ENCODE data around the gene PPWD1.
"Not testable (repeated sequence)": the region's sequence is repeated elsewhere in the genome, so short reads cannot be mapped to it uniquely, and the experiment has no call there.

Gene PPWD1

GRCh38 chr5:65562731-65563701 is at the start of gene PPWD1, which contains the start of gene CENPK:
Gene PPWD1 (plus strand): TSS chr5:65563296. CDS start chr5:65563311, 15 bp downstream.
Gene CENPK (minus strand): TSS chr5:65563168. CDS start chr5:65554907, 8,261 bp downstream.
- peak; percentile 90 for DNase-seq (ENCODE audit: low read depth)

DNA sequence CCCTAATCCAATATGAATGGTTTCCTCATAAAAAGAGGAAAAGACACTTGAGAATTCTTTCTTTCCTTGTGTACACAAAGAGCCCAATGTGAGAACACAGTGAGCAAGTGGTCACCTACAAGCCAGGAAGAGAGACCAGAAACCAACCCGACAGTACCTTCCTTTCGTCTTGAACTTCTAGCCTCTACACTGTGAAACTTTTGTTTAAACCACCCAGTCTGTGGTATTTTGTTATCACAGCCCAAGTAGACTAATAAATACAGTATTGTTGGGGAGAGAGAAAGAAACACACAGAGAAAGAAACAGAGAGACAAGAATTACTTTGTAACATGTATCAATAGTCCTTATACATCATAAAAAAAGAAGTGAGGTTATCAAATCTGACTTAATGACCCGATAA is 37.4 kb upstream of the PPWD1 start:
- DNase-seq (ENCODE audit: low read depth) = no peak

DNA sequence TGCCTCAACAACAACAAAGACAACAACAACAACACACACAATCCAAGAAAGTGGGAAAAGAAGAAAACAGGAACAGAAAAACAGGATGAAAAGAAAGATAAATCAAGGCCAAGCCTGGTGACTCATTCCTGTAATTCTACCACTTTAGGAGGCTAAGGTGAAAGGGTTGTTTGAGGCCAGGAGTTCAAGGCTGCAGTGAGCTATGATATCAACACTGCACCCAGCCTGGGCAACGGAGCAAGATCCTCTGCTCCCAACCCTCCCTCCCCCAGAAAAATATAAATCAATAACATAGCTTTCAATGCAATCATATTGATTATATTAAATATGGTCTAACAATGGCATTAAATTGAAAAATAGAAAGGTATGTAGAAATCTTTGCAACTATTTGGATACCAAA is 32.2 kb upstream of the PPWD1 start:
- no peak for DNase-seq (ENCODE audit: low read depth)

DNA sequence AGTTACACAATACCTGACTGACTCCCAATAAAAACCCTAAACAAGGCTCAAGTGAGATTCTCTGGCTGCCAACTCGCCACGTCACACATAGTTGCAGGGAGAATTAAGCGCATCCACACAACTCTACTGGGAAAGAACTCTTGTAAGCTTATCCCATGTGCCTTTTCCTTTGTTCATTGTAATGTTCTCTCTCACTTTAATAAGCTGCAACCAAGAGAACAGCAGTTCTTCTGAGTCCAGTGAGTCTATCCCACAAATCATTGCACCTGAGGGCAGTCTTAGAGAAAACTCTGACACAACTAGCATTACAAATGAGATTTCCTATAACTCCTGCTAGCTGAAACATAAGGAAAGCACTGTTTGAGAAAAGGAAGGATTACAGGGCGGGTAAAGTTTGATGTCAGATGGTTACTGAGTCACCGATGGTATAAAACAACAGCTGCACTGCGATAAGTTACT is 27.5 kb upstream of the PPWD1 start:
- DNase-seq (ENCODE audit: low read depth) = no peak

- no peak for DNase-seq (ENCODE audit: low read depth)
Measured at GRCh38 chr5:65539827-65540226, 23.3 kb upstream of the PPWD1 start.

DNA sequence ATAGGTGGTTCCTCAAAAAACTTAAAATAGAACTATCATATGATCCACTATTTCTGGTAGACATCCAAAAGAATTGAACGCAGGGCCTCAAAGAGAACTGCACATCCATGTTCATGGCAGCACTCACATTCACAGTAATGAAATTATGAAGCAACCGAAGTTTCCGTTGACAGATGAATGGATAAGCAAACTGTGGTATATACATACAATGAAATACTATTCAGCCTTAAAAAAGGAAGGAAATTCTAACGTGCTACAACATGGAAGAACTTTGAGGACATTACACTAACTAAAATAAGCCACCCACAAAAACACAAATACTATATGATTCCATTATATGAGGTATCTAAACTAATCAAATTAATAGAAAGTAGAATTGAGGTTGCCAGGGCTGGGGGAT is 18.6 kb upstream of the PPWD1 start:
- DNase-seq (ENCODE audit: low read depth) = no peak

- DNase-seq (ENCODE audit: low read depth) = no peak
Measured at GRCh38 chr5:65546141-65546540, 17.0 kb upstream of the PPWD1 start.

DNA sequence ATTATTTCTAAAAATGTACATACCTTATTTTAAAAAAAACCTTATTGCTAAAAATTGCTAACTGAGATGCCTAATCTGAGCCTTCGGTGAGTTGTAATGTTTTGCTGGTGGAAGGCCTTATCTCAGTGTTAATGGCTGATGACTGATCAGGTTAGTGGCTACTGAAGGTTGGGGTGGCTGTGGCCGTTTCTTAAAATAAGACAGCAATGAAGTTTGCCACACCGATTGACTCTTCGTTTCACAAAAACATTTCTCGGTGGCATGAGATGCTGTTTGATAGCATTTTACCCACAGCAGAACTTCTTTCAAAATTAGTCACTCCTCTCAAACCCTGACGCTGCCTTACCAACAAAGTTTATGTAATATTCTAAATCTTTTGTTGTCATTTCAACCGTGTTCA is 14.8 kb upstream of the PPWD1 start:
- DNase-seq (ENCODE audit: low read depth) = no peak

- no peak for DNase-seq (ENCODE audit: low read depth)
Measured at GRCh38 chr5:65553941-65554340, 9.2 kb upstream of the PPWD1 start.

DNA sequence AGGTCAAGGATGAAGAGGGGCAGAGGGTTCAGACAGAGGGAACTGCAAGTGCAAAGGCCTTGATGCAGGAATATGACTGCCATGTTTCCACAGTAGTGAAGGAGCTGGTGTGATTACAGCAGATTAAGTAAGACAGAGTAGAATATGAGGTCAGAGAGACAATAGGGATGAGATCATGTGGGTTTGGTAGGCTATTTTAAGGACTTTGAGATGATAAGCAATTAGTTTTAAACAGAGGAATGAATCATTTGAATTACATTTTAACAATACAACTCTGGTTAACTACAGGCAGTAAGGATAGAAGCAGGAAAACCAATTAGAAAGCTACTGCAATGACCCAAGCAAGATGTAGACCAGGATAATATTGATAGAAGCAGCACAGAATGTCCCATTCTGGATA is 7.8 kb upstream of the PPWD1 start:
- no peak for DNase-seq (ENCODE audit: low read depth)

DNA sequence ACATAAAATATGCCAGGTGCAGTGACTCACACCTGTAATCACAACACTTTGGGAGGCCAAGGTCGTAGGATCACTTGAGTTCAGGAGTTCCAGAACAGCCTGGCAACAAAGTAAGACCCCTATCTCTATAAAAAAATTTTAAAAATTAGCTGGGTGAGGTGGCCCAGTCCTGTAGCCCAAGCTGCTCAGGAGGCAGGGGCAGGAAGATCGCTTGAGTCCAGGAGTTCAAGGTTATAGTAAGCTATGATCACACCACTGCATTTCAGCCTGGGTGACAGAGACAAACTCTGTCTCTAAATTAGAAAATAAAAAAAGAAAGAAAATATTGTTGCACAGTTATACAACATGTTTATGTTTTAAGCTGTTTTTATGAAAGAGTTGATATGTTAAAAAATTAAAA is 6.9 kb upstream of the PPWD1 start:
- DNase-seq (ENCODE audit: low read depth) = no peak

DNA sequence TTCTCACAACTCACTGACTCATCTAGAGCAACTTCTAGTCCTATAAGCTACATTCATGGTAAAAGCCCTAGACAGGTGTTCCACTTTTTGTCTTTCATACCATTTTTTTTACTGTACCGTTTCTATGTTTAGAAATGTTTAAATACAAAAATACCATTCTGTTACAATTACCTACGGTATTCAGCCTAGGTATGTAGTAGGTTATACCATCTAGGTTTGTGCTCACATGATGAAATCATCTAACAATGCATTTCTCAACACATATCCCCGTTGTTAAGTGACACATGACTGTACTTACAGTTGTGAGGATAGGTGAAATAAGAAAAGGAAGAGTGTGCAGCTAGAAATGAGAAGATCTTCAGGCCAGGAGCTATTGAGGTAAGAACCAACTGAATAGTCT is 6.4 kb upstream of the PPWD1 start:
- no peak for DNase-seq (ENCODE audit: low read depth)

DNA sequence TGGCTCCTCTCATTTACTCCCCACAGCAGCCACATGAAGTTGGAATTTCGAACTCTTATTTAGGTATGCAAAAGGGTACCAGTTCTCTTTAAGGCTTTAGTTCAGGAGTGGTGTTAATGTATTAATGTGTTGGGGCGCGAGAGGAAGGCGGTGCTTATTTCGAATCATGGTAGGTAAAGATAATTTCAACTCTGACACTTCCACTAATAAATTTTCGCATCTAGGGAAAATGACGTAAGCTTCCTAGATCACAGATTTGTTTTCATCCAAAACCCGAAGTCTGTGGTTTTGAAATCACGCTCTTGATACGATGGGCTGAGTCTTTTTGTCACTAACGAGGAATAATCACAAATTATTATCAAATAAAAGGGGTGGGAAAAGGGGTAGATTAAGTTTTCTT is 681 bp downstream of the PPWD1 start:
- DNase-seq (ENCODE audit: low read depth) = no peak

DNA sequence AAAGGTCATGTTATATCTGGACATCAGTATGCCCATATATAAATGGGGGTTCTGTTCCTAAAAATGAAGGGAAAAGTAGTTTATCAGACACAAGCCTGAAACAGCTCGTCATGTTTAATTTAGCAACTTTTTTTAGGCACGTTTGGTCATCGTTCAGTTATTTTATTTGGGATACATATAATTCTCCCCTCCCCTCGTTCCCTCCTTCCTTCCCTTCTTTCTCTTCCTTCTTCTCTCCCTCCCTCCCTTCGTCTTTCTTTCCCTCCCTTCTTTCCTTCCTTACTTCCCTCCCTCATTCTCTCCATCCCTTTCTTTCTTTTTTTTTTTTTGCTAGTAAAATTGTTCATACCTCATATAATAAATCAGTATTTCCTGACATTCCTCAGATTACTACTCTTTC is 3.4 kb downstream of the PPWD1 start:
- DNase-seq (ENCODE audit: low read depth) = no peak

DNA sequence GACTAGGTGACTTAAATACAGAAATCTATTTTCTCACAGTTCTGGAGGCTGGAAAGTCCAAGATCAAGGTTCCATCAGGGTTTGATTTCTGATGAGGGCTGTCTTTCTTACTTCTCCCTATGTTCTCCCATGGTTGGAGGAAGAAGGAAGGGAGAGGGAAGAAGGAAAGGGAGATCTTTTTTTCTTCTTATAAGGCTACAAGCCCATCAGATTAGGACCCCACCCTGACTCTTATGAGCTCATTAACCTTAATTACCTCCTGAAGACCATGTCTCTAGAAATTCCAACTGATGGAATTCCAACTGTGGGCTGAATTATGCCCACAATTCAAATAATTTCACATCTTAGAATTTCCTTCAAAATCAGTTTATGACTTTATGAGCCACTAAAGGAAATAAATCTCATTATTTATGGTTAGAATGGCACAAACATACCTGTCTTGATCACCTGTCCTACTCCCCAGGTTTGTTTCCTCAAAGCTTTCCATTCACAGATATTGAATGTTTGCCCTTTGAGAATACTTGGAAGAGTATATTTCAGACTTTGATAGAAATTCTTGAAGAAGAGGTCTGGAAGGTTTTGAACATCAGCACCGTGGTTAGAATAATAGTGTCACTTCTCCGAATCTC is 7.6 kb downstream of the PPWD1 start:
- no peak for DNase-seq (ENCODE audit: low read depth)

DNA sequence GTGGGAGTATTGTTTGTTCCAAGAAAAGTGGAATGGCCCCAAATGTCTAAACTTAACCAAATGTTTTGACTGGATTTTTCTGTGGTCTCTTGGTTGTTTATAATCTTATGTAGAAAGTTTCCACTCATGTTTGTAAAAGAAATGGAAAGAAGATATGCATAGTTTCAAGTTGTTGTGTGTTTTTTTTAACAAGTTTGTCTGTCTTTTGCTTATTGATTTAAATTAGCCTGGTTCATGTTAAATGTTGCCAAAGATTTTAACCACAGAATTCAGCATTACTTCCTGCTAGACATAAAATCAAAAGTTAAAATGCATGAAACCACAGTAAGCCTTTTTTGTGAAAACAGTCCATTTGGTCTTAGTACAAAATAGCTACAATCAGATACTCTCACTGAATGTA is 14.0 kb downstream of the PPWD1 start:
- no peak for DNase-seq (ENCODE audit: low read depth)

GRCh38 chr5:65588694-65589093 is 25.6 kb downstream of the PPWD1 start:
- DNase-seq (ENCODE audit: low read depth) = no peak

GRCh38 chr5:65601761-65602160 is 38.7 kb downstream of the PPWD1 start:
- DNase-seq (ENCODE audit: low read depth) = not testable (repeated sequence)

DNA sequence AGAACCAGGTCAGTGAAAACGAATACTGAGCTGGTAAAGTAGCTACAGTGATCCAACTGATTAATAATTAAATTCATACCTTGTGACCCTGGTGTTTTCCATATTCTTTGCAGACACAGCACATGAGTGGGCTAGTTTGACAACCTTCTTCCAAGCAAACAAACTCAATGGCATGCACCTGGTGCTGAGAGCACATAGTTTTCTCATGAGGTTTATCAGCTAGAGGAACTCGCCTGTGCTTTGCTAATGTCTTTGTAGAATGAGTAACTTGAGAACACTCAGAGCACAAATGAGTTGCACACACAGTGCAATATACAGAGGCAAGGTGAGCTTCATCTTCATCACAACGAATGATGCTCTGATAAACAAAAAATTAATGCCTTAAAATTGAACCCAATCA is 48.4 kb downstream of the PPWD1 start:
- DNase-seq (ENCODE audit: low read depth) = no peak

GRCh38 chr5:65612298-65612907 is 49.3 kb downstream of the PPWD1 start:
- no peak for DNase-seq (ENCODE audit: low read depth)

DNA sequence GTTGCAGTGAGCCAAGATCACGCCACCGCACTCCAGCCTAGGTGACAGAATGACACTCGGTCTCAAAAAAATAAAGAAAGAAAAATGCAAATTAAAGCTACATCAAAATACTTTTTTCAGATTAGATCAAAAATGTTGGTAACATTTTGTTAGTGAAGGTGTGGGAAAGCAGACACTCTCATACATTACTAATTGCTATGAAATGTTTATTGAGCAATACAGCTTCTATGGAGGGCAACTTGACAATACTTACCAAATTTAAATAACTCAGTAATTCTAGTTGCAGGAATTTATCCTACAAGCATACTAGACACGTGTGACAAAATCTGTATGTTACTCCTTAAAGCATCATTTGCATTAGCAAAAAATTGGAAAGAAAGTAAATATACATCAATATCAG is 56.9 kb downstream of the PPWD1 start:
- DNase-seq (ENCODE audit: low read depth) = no peak

- not testable (repeated sequence) for DNase-seq (ENCODE audit: low read depth)
Measured at GRCh38 chr5:65621961-65622360, 58.9 kb downstream of the PPWD1 start.

GRCh38 chr5:65623482-65623881 is 60.4 kb downstream of the PPWD1 start:
- no peak for DNase-seq (ENCODE audit: low read depth)

Measured in stimulated activated CD8-positive, alpha-beta memory T cell treated with anti-CD3 and anti-CD28 coated beads, Interleukin-15, amount 100 ng/mL, for 1 hour (primary cell).